ENCODE results near the gene ARPC4. TPM values are rescaled to one million over a fixed set of nuclear protein-coding genes. Genes with fewer than 3 reads are reported as not detected.

Gene ARPC4
- total RNA-seq, 1 donor from 2014 or later: 55.3 TPM

GRCh38 chr3:9809615-9810432 lies 16.9 kb downstream of the ARPC4 start, which contains the start of gene TTLL3:
TTLL3 (plus strand) TSS chr3:9810262; CDS start chr3:9810662, 400 bp downstream.
- ATAC-seq (peak; percentile 87), DNase-seq (peak; percentile 87)
- intact Hi-C loops (cut with micrococcal nuclease): no loop called here

DNA sequence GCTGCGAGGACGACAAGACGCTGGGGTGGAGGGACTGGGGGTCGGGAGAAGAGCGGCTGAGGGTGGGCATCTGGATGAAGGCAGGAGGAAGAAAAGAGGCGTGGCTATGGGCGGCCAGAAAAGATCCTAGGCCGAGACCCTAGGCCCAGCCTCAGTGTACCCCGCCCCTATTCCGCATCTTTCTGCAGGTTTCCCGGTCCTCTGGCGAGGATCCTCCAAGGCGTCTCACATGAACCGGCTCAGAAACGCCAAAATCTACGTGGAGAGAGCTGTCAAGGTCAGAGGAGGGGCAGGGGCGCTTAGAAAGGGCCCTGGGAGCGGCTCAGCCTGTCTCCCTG lies 17.5 kb downstream of the ARPC4 start:
- no peak for ATAC-seq
- no peak for DNase-seq
- intact Hi-C loops (cut with micrococcal nuclease): no loop called here

DNA sequence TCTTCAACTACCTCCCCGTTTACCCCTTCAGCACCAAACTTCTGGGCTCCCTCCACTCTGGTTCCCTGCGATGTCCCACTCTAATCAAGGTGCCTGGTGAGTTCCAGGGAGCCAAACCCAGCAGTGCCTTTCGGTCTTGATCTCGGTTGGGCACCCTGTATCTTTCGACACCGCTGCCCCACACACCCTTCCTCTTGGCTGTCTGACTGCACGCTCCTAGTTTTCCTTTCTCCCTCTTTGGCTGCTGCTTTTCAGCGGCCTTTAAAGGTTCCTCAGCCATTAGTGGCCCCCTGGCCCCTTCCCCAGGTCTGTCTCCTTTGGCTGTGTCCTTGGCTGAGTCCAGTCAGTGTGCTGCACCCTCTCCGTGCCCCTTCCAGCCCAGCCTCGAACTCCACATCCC lies 18.0 kb downstream of the ARPC4 start:
- intact Hi-C loops (cut with micrococcal nuclease): no loop called here
- ATAC-seq (peak; percentile 7), DNase-seq (no peak)

DNA sequence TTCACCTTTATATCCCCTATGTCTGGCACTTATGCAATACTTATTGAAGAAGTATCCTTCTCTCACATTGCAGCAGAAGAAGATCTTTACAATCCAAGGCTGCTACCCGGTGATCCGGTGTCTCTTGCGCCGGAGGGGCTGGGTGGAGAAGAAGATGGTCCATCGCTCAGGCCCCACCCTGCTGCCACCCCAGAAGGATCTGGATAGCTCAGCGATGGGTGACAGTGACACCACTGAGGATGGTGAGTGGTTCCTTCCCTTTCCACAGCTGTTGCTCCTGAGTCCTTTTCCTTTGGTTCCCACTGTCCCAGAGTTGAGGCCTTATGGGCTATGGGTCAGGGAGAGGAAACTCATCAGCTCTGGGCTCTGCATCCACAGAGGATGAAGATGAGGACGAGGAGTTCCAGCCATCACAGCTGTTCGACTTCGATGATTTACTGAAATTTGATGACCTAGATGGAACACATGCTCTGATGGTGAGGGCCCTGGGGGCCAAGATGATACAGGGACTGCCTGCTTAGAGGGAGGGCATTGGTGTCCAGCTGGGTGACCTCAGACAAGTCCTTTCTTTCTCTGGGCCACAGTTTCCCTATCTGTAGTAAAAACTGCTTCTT lies 20.1 kb downstream of the ARPC4 start:
- ATAC-seq (no peak), DNase-seq (no peak)
- intact Hi-C loops (cut with micrococcal nuclease): no loop called here

DNA sequence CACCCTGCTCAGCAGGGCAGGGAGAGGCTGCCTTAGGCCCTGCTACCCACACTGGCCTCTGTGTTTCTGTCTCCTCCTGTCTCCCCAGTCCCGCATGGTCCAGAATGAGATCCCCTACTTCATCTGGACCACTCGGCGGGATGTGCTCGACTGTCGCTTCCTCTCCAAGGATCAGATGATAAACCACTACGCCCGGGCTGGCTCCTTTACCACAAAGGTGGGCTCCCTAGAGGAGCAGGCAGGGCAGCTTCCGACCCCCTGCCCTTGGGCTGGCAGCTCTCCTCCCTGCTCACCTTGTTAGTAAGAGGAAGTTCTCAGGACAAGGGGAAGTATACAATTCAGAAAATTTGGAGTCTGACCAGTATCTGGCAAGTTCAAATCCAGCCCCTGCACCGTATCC lies 23.1 kb downstream of the ARPC4 start:
- intact Hi-C loops (cut with micrococcal nuclease): no loop called here
- ATAC-seq (no peak), DNase-seq (no peak)

GRCh38 chr3:9817436-9817835 lies 24.6 kb downstream of the ARPC4 start:
- ATAC-seq (no peak), DNase-seq (no peak)
- intact Hi-C loops (cut with micrococcal nuclease): no loop called here

DNA sequence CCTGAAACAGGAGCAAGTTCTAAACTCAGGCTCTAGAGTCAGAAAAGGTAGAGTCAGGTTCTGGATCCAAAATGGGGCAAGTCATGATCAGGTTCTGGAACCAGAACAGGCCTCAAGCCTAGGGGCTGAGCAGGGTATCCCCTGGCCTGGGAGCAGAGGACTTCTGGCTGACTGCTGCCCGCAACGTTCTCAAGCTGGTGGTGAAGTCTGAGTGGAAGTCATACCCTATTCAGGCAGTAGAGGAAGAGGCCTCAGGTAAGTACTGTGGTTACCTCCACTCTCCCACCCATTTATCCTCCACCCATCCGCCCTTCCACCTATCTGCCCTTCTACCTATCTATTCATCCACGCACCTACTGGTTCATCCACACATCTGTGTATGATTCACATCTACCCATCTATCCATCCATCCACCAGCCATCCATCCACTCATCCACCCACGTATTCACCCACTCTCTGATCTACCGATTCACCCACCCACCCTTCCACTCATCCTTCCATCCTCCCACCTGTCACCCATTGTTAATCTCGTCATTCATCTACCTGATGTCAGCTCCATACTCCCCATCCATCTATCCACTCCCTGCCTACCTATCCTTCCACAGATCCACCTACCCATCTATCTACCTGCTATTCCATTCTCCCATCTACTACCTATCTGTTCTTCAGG lies 25.9 kb downstream of the ARPC4 start:
- intact Hi-C loops (cut with micrococcal nuclease): no loop called here
- DNase-seq (no peak), ATAC-seq (no peak)

- DNase-seq (no peak), ATAC-seq (no peak)
- intact Hi-C loops (cut with micrococcal nuclease): no loop called here
These were observed 27.7 kb downstream of the ARPC4 start for GRCh38 chr3:9820543-9820942.

GRCh38 chr3:9820946-9821345 lies 28.1 kb downstream of the ARPC4 start:
- DNase-seq (no peak), ATAC-seq (no peak)
- intact Hi-C loops (cut with micrococcal nuclease): no loop called here

DNA sequence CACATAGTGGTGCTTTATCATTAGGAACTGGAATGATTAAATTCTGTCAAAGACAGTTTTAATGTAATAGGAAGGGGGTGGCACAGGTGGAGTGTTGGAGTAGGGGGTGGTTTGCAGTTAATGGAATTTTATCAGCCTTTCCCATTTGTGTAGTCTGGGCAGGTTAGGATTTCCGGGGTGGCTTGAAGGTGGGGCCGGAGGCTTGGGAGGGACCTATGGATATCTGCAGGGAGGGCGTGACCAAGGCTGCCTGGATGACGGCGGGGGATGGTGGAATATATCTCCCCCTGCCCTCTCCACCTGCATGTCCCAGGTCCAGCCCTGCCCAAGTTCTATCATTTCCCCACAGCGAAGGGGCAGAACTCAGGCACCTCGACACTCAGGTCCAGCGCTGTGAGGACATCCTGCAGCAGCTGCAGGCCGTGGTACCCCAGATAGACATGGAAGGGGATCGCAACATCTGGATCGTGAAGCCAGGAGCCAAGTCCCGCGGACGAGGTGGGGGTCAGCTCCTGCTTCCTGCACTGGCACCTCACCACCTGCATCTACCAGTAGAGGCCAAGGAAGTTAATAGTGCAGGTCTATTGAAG lies 32.7 kb downstream of the ARPC4 start:
- no peak for ATAC-seq

DNA sequence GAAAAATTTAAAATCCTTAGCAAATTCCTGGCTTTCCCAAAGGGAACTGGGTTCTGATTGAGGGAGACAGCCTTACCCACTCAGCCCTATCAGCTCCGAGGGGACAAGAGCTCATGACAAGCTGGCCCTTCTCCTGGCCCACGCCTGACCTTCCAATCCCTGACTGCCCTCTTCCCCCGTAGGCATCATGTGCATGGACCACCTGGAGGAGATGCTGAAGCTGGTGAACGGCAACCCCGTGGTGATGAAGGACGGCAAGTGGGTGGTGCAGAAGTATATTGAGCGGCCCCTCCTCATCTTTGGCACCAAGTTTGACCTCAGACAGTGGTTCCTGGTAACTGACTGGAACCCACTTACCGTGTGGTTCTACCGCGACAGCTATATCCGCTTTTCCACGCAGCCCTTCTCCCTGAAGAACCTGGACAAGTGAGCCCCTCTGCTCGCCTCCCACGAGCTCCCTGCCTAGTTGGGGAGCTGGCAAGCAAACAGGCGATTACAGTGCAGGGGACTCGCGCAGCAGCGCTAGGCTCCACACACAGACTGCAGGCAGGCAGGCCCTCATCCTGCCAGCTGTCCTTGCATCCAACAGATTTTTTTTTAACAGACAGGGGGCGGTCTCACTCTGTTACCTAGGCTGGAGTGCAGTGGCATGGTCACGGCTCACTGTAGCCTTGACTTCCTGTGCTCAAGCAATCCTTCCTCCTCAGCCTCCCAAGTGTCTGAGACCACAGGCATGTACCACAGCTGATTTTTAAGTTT lies 34.1 kb downstream of the ARPC4 start:
- DNase-seq (peak; percentile 13), ATAC-seq (no peak)
- intact Hi-C loops (cut with micrococcal nuclease): no loop called here

More for the DNA sequence above, 32.7 kb downstream of the ARPC4 start:
- intact Hi-C loops (cut with micrococcal nuclease): no loop called here
- peak; percentile 13 for DNase-seq

GRCh38 chr3:9828801-9829755 lies 36.2 kb downstream of the ARPC4 start:
- no peak for ATAC-seq
- intact Hi-C loops (cut with micrococcal nuclease): no loop called here
- peak; percentile 26 for DNase-seq

DNA sequence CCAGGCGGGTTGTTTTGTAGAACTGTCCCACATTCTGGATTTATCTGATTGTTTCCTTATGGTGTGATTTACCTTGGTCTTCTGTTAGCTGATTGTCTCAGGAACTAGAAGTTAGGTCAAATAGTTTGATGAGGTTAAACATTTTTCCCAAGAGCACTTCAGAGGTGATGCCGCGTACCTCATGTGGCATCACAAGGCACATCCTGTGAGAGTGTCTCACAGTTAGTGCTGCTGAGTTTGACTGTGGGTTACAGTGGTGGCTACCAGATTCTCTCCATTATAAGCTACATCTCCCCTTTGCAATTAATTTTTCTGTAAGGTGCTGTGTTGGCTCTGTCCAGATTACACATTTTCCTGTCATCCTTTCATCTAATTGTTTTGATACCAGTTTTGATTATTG lies 38.4 kb downstream of the ARPC4 start:
- intact Hi-C loops (cut with micrococcal nuclease): no loop called here
- no peak for DNase-seq
- ATAC-seq: no peak

- ATAC-seq (no peak), DNase-seq (no peak)
- intact Hi-C loops (cut with micrococcal nuclease): no loop called here
These were observed 40.2 kb downstream of the ARPC4 start for GRCh38 chr3:9833078-9833477.

DNA sequence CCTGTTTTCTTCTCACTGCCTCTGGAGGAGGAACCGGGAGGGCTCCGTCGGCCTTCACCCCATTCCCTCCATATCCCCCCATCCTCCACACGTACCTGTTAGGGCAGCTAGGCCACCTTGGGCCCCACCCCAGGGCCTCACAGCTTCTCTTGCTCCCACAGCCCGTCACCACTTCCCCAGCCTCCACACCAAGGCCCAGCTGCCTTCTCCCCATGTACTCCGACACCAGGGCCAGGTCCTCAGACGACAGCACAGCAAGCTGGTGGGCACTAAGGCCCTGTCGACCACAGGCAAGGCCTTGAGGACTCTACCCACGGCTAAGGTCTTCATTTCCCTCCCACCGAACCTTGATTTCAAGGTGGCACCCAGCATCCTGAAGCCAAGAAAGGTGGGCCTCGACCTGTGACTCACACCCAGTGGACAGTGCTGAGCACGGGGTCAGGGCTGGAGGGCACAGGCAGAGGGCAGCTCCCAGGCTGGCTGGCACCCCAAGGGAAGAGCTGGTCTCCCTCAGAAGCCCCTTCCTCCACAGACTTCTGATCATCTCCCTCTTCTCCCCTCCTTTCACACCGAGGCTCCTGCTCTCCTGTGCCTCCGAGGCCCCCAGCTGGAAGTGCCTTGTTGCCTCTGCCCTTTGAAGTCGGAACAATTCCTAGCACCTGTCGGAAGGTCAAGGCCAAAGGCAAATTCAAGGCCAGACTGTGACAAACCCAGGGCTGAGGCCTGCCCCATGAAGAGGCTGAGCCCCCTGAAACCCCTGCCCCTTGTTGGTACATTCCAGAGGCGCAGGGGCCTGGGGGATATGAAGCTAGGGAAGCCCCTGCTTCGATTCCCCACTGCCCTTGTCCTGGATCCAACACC lies 41.9 kb downstream of the ARPC4 start:
- intact Hi-C loops (cut with micrococcal nuclease): no loop called here
- ATAC-seq: no peak
- peak; percentile 11 for DNase-seq

DNA sequence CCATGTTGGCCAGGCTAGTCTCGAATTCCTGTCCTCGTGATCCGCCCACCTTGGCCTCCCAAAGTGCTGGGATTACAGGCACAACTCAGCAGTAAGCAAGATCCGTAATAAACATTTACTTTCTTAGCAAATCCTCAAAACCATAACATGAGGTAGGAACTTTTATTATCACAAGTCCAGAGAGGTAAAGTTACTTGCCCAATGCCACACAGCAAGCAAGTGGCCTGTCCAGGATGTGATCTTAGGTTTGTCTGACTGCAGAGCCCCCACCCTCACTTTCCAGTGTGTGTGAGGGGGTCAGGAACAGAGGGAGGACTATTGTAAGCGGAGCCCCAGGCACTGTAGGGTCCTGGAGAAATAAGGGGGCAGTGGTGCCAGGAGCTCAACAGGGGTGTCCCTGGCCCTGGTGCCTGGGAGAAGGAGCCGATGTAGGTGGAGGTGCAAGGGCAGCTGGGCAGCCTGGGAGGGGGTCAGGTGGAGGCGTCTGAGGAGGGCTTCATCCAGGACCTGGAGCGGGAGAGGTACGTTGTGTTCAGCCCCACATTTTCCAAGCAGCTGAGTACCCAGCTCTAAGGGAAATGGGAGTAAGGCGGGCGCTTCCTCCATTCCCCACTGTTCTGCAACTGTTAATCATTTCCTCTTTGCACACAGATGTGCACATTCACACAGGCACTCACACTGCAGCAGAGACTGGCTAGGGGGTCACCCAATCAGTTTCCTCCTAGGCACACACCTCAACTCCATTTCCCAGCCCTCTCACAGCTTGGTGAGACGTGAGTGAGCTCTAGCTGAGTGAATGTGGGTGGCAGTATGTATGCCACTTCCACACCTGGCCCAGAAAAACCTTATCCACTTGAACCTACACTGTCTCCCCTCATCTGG lies 45.1 kb downstream of the ARPC4 start:
- DNase-seq: peak; percentile 14
- no peak for ATAC-seq
- intact Hi-C loops (cut with micrococcal nuclease): no loop called here
